H1 (cell line): ENCODE data around the gene NAV3. TPM values are rescaled to one million over a fixed set of nuclear protein-coding genes. Genes with fewer than 3 reads are reported as not detected.

Source experiments
- CTCF ChIA-PET: fragments of 300-600 bp; sonication (Branson Sonifier 250); formaldehyde crosslinking; loops from one replicate; lab custom pipeline; 2021; ENCODE audit not compliant: partially characterized antibody; lab: Charles Lee
- POLR2A ChIA-PET: fragments of 300-600 bp; sonication (Branson Sonifier 250); formaldehyde crosslinking; loops from one replicate; lab custom pipeline; 2021; ENCODE audit warnings: inconsistent platforms; ENCODE audit not compliant: partially characterized antibody; lab: Charles Lee
- DNase-seq, 2 experiments: peaks; one replicate each; pipeline versions ENCODE4 v3.0.0 to v3.0.0-alpha.2; 2010 to 2022; ENCODE audit warnings: low spot score in 2 of 2, low read depth in 1 of 2, mixed read lengths in 1 of 2
- FAIRE-seq: peaks from 2 replicates; lab custom pipeline; 2011; peaks lifted over from hg19 to GRCh38; lab: Jason Lieb, UNC
- H2AFZ ChIP-seq: 2 replicates; pipeline ENCODE4 v1.8.1; 2012; ENCODE audit warnings: low read length, inconsistent platforms
- H2AK5ac ChIP-seq: 2 replicates; pipeline ENCODE4 v1.6.1; 2013; ENCODE audit warnings: low read depth, low read length
- H2BK120ac ChIP-seq: replicated peaks from 2 replicates; pipeline ENCODE3; 2013; ENCODE audit warnings: low read depth, low read length, inconsistent platforms
- H2BK12ac ChIP-seq: 2 replicates; pipeline ENCODE4 v1.6.1; 2013; ENCODE audit warnings: low read depth, low read length
- H2BK15ac ChIP-seq: 2 replicates; pipeline ENCODE4 v1.6.1; 2013; ENCODE audit warnings: low read length
- H2BK20ac ChIP-seq: 2 replicates; pipeline ENCODE4 v1.6.1; 2013; ENCODE audit warnings: low read length
- H2BK5ac ChIP-seq: 2 replicates; pipeline ENCODE4 v1.6.1; 2013; ENCODE audit warnings: low read depth, low read length
- H3K14ac ChIP-seq: 2 replicates; pipeline ENCODE4 v1.6.1; 2013; ENCODE audit warnings: inconsistent platforms; ENCODE audit not compliant: insufficient read length
- H3K18ac ChIP-seq: 2 replicates; pipeline ENCODE4 v1.6.1; 2013; ENCODE audit warnings: low read length; ENCODE audit errors: extremely low read depth
- H3K23ac ChIP-seq: 2 replicates; pipeline ENCODE4 v1.6.1; 2013; ENCODE audit warnings: inconsistent platforms; ENCODE audit not compliant: insufficient read length
- H3K23me2 ChIP-seq: 2 replicates; pipeline ENCODE4 v1.6.1; 2013; ENCODE audit warnings: low read depth, low read length
- H3K27ac ChIP-seq: 2 replicates; pipeline ENCODE4 v1.6.1; 2011; ENCODE audit warnings: low read depth, low read length, inconsistent platforms
- H3K27me3 ChIP-seq, 4 experiments: replicated peaks in 1 of 4; 1 replicate in 1 of 4; 2 replicates in 3 of 4; pipeline versions ENCODE4 v1.6.1 to v1.8.1; 2011 to 2013; ENCODE audit warnings: low read length in 3 of 4, mild to moderate bottlenecking in 3 of 4, inconsistent platforms in 2 of 4, mixed read lengths in 2 of 4, moderate library complexity in 1 of 4; ENCODE audit not compliant: control insufficient read depth in 3 of 4, insufficient read depth in 3 of 4; ENCODE audit errors: extremely low read depth in 1 of 4
- H3K36me3 ChIP-seq, 4 experiments: 2 replicates each; pipeline versions ENCODE4 v1.6.1 to v1.8.1; 2011 to 2013; ENCODE audit warnings: mild to moderate bottlenecking in 4 of 4, low read length in 3 of 4, moderate library complexity in 2 of 4, control low read depth in 1 of 4, inconsistent platforms in 1 of 4; ENCODE audit not compliant: insufficient read depth in 4 of 4, control insufficient read depth in 2 of 4
- H3K4ac ChIP-seq: replicated peaks from 2 replicates; pipeline ENCODE3; 2013; ENCODE audit warnings: low read length, low read depth, mixed read lengths, inconsistent platforms; ENCODE audit not compliant: insufficient read length
- H3K4me1 ChIP-seq, 4 experiments: replicated peaks in 1 of 4; 1 replicate in 1 of 4; 2 replicates in 3 of 4; pipeline versions ENCODE4 v1.6.1 to v1.8.1; 2011 to 2013; ENCODE audit warnings: low read length in 3 of 4, inconsistent platforms in 2 of 4, mixed read lengths in 1 of 4; ENCODE audit not compliant: insufficient read depth in 4 of 4, control insufficient read depth in 3 of 4
- H3K4me2 ChIP-seq, 2 experiments: 2 replicates each; pipeline versions ENCODE4 v1.6.1 to v1.8.1; 2011 to 2013; ENCODE audit warnings: low read depth in 2 of 2, low read length in 2 of 2, control low read depth in 1 of 2, inconsistent platforms in 1 of 2, mild to moderate bottlenecking in 1 of 2; ENCODE audit not compliant: insufficient read depth in 1 of 2
- H3K4me3 ChIP-seq, 4 experiments: fragments of 200-600, 300-600 bp in 1 of 4; sonication (generic), shearing (Covaris generic), sonication (Bioruptor Twin) in 1 of 4; 2 replicates each; pipeline versions ENCODE4 v1.5.1 to v1.8.1; 2011 to 2016; ENCODE audit warnings: low read length in 4 of 4, low read depth in 3 of 4, control low read depth in 2 of 4, inconsistent platforms in 2 of 4, mild to moderate bottlenecking in 2 of 4, mixed read lengths in 1 of 4, moderate library complexity in 1 of 4; ENCODE audit not compliant: insufficient read depth in 2 of 4; ENCODE audit errors: extremely low read depth in 1 of 4
- H3K56ac ChIP-seq: replicated peaks from 2 replicates; pipeline ENCODE3; 2013; ENCODE audit warnings: low read depth, mild to moderate bottlenecking, mixed read lengths, low read length, inconsistent platforms; ENCODE audit not compliant: insufficient read length
- H3K79me1 ChIP-seq: 2 replicates; pipeline ENCODE4 v1.6.1; 2013; ENCODE audit warnings: low read depth, low read length, control low read depth
- H3K79me2 ChIP-seq, 2 experiments: 2 replicates each; pipeline versions ENCODE4 v1.6.1 to v1.8.1; 2012 to 2013; ENCODE audit warnings: low read length in 2 of 2, mild to moderate bottlenecking in 2 of 2, inconsistent platforms in 1 of 2; ENCODE audit not compliant: insufficient read depth in 2 of 2, control insufficient read depth in 1 of 2
- H3K9ac ChIP-seq, 4 experiments: replicated peaks in 1 of 4; 1 replicate in 1 of 4; 2 replicates in 3 of 4; pipeline versions ENCODE4 v1.6.1 to v1.8.1; 2011 to 2013; ENCODE audit warnings: low read depth in 3 of 4, low read length in 3 of 4, control low read depth in 2 of 4, mild to moderate bottlenecking in 2 of 4, moderate library complexity in 2 of 4, inconsistent platforms in 1 of 4; ENCODE audit errors: extremely low read depth in 1 of 4
- H3K9me3 ChIP-seq, 2 experiments: 2 replicates each; pipeline versions ENCODE4 v1.6.1 to v1.8.1; 2012 to 2013; ENCODE audit warnings: mild to moderate bottlenecking in 2 of 2, moderate library complexity in 2 of 2, control low read depth in 1 of 2, inconsistent platforms in 1 of 2, low read depth in 1 of 2, low read length in 1 of 2, mixed read lengths in 1 of 2; ENCODE audit not compliant: insufficient read depth in 2 of 2
- H4K20me1 ChIP-seq, 2 experiments: replicated peaks in 1 of 2; 2 replicates each; pipeline versions ENCODE3 to v1.8.1; 2011 to 2013; ENCODE audit warnings: inconsistent platforms in 2 of 2, low read length in 2 of 2, mild to moderate bottlenecking in 1 of 2; ENCODE audit not compliant: insufficient read depth in 2 of 2, control insufficient read depth in 1 of 2
- H4K5ac ChIP-seq: 2 replicates; pipeline ENCODE4 v1.6.1; 2013; ENCODE audit warnings: low read length, low read depth, mixed read lengths, inconsistent platforms; ENCODE audit not compliant: insufficient read length
- H4K8ac ChIP-seq: 2 replicates; pipeline ENCODE4 v1.8.0; 2013; ENCODE audit warnings: mild to moderate bottlenecking, moderate library complexity, low read length, inconsistent platforms; ENCODE audit not compliant: insufficient read depth; ENCODE audit errors: extremely low read depth
- H4K91ac ChIP-seq: replicated peaks from 2 replicates; pipeline ENCODE3; 2013; ENCODE audit warnings: low read length, mixed read lengths, inconsistent platforms; ENCODE audit not compliant: insufficient read length
- CEBPB ChIP-seq: IDR thresholded peaks from 2 replicates; pipeline ENCODE4 v1.6.1; 2012; ENCODE audit warnings: low read depth, low read length
- KDM1A ChIP-seq: fragments of 200-600, 300-600 bp; sonication (generic); IDR thresholded peaks from 2 replicates; pipeline ENCODE4 v1.7.1; 2016; ENCODE audit warnings: mild to moderate bottlenecking, low read length, borderline replicate concordance
- WGBS, 2 experiments: shearing (Covaris generic) in 1 of 2; methylation state at CpG; one replicate each; pipeline versions ENCODE4 v1.1.6 to v1.1.7; 2013 to 2015; ENCODE audit warnings: low lambda C conversion rate in 2 of 2, mixed read lengths in 2 of 2, inconsistent platforms in 1 of 2, low coverage in 1 of 2, missing lambda C conversion rate in 1 of 2; ENCODE audit not compliant: insufficient replicate concordance in 2 of 2, insufficient coverage in 1 of 2, insufficient read length in 1 of 2; ENCODE audit errors: extremely low coverage in 1 of 2, missing lambda C conversion rate in 1 of 2; 5-methylcytosine and 5-hydroxymethylcytosine counted together
- polyA plus RNA-seq, 7 experiments: library from polyadenylated mRNA; depleted of rRNA in 3 of 7; stranded (reverse) in 5 of 7; unstranded in 2 of 7; fragments of >200 nt in 5 of 7; fragments of 200-250 nt in 2 of 7; gene quantifications; 1 replicate in 5 of 7; 2 replicates in 1 of 7; 4 replicates in 1 of 7; pipeline versions ENCODE4 v1.2.1 to v1.2.3, GENCODE V29; 2011 to 2013; ENCODE audit warnings: missing spikeins in 2 of 7, mixed read lengths in 2 of 7
- total RNA-seq: library from RNA; stranded (reverse); fragmentation: NEBNext Ultra II Directional; extraction: Animal tissue kit (Norgen Biotek cat#: 25700); gene quantifications from 2 replicates; pipeline ENCODE4 v1.2.1, GENCODE V29; 2021

NAV3 gene
- total and polyA plus RNA-seq, 2 of the 8 experiments (the other 6 are each of a cell fraction or from before 2014, with no cell fraction given), result 0.47 to 5.0 TPM

GRCh38 chr12:77943466-77943865 is 112.8 kb downstream of the NAV3 start:
- Histone ChIP-seq H3K23ac (no peak overlapping the region), H3K23me2 (no peaks in the 10 kb centered on the region), H3K79me2 (no peaks in the 10 kb centered on the region), H3K79me1 (no peaks in the 10 kb centered on the region), H2AK5ac (no peak overlapping the region), H3K4me2 (no peak overlapping the region), H3K4me3 (no peak overlapping the region), H4K20me1 (no peaks in the 10 kb centered on the region), H4K5ac (no peak overlapping the region), H3K56ac (no peak overlapping the region), H3K14ac (no peak overlapping the region), H2BK12ac (no peak overlapping the region), H3K4ac (no peak overlapping the region), H3K9me3 (no peaks in the 10 kb centered on the region), H3K36me3 (no peaks in the 10 kb centered on the region), H3K18ac (no peak overlapping the region), H2BK120ac (no peak overlapping the region), H2AFZ (no peak overlapping the region), H3K27ac (no peak overlapping the region), H3K27me3 (no peaks in the 10 kb centered on the region), H4K91ac (no peak overlapping the region), H4K8ac (no peak overlapping the region), H2BK20ac (no peak overlapping the region), H3K9ac (no peak overlapping the region), H3K4me1 (0 out of 7 replicates have a peak, but pooled peaks cover 0 to 2% (median 0%) of the 10 kb centered on the region in 4 experiments), H2BK15ac (no peak overlapping the region), H2BK5ac (no peak overlapping the region)
- peak; percentile 72 for TF ChIP-seq CEBPB
- no peak for TF ChIP-seq KDM1A
- DNase-seq (no peak), FAIRE-seq (no peak)
- ChIA-PET CTCF (interaction anchor here (1.0 to 1.1 kb wide), 2 partner anchors 10 to 18 kb away, joined by 3 to 4 read pairs; no protein-coding TSS in a partner anchor), POLR2A (no interaction called here)
- WGBS, 2 experiments, result 75% methylated on average over 1 of the region's 1 CpG; no CpG with 5 or more reads in 1 of the 2 experiments
